Adrenal gland (tissue), 5 donors: Measurements from ENCODE around the gene ANTKMT.

Experiments used
- CTCF ChIP-seq, 6 experiments: fragments of 450-650 bp in 4 of 6; fragments of 200-600 bp in 2 of 6; sonication (generic) in 1 of 6; IDR thresholded peaks; 1 replicate in 5 of 6; 2 replicates in 1 of 6; pipeline versions ENCODE4 v1.5.1 to v1.8.0; 2016 to 2021; ENCODE audit warnings: antibody characterized with exemption in 6 of 6, mild to moderate bottlenecking in 2 of 6, moderate library complexity in 1 of 6
- POLR2A ChIP-seq, 2 donors: fragments of 450-650 bp; IDR thresholded peaks; one replicate each; pipeline ENCODE4 v1.6.1; 2017; ENCODE audit warnings: antibody characterized with exemption in 2 of 2, mild to moderate bottlenecking in 2 of 2, moderate library complexity in 1 of 2
- donor health status: DM: no; HTN: no; CAD: no.

GRCh38 chr16:760545-761343 is 39.8 kb downstream of the ANTKMT start, which contains the start of gene MSLN:
- TF ChIP-seq POLR2A (IDR thresholded peaks at IDR 0.05) (no peak), CTCF (IDR thresholded peaks at IDR 0.05) (no peak)
